PC-9 (cell line): Measurements from ENCODE around the gene GRM7. TPM values are rescaled to one million over a fixed set of nuclear protein-coding genes. Genes with fewer than 3 reads are reported as not detected.

Experiments used
- BruUV-seq: library from RNA; stranded (reverse); fragments of 400-500 nt; replicated peaks from 2 replicates; lab custom pipeline; 2021; lab: Mats Ljungman, UMichigan
- CTCF ChIA-PET: fragments of 300-600 bp; sonication (Branson Sonifier 250); formaldehyde crosslinking; loops from one replicate; lab custom pipeline; 2022; ENCODE audit warnings: antibody characterized with exemption; lab: Charles Lee
- POLR2A ChIA-PET: fragments of 300-600 bp; sonication (Branson Sonifier 250); formaldehyde crosslinking; loops from one replicate; lab custom pipeline; 2022; ENCODE audit warnings: antibody characterized with exemption; ENCODE audit not compliant: unreplicated experiment; lab: Charles Lee
- DNase-seq, 2 experiments: peaks; one replicate each; pipeline versions ENCODE4 v3.0.0 to v3.0.0-alpha.2; 2015 to 2022; ENCODE audit warnings: mixed read lengths in 1 of 2
- H2AFZ ChIP-seq: fragments of 200-600 bp; sonication (generic); 2 replicates; pipeline ENCODE4 v1.8.1; 2017; ENCODE audit warnings: antibody characterized with exemption
- H3F3A ChIP-seq: fragments of 200-600 bp; sonication (generic); 2 replicates; pipeline ENCODE4 v1.8.1; 2017; ENCODE audit warnings: antibody characterized with exemption, mild to moderate bottlenecking, low read depth; ENCODE audit not compliant: insufficient read depth
- H3K27ac ChIP-seq: fragments of 200-600 bp; sonication (generic); 2 replicates; pipeline ENCODE4 v1.6.1; 2016; ENCODE audit warnings: mixed run types
- H3K27me3 ChIP-seq: fragments of 200-600 bp; sonication (generic); 2 replicates; pipeline ENCODE4 v1.6.1; 2016; ENCODE audit warnings: low read depth, mixed run types; ENCODE audit not compliant: insufficient read depth
- H3K36me3 ChIP-seq: fragments of 200-600 bp; sonication (generic); 2 replicates; pipeline ENCODE4 v1.6.1; 2016; ENCODE audit warnings: low read depth, mixed run types
- H3K4me1 ChIP-seq: fragments of 200-600 bp; sonication (generic); replicated peaks from 2 replicates; pipeline ENCODE4 v1.6.1; 2016; ENCODE audit warnings: mixed run types; ENCODE audit not compliant: insufficient read depth
- H3K4me2 ChIP-seq: fragments of 200-600 bp; sonication (generic); 2 replicates; pipeline ENCODE4 v1.6.1; 2017; ENCODE audit warnings: mixed run types
- H3K4me3 ChIP-seq: fragments of 200-600 bp; sonication (generic); 2 replicates; pipeline ENCODE4 v1.6.1; 2016; ENCODE audit warnings: mixed run types
- H3K79me2 ChIP-seq: fragments of 200-600 bp; sonication (generic); 2 replicates; pipeline ENCODE4 v1.6.1; 2017; ENCODE audit warnings: low read depth, mixed run types
- H3K9me2 ChIP-seq: fragments of 200-600 bp; sonication (generic); 2 replicates; pipeline ENCODE4 v1.8.1; 2017; ENCODE audit warnings: mild to moderate bottlenecking; ENCODE audit not compliant: insufficient read depth
- H3K9me3 ChIP-seq: fragments of 200-600 bp; sonication (generic); 2 replicates; pipeline ENCODE4 v1.8.1; 2016; ENCODE audit warnings: low read depth; ENCODE audit not compliant: insufficient read depth
- H4K20me1 ChIP-seq: fragments of 200-600 bp; sonication (generic); 2 replicates; pipeline ENCODE4 v1.8.1; 2017; ENCODE audit not compliant: insufficient read depth
- EZH2 ChIP-seq: fragments of 200-600 bp; sonication (generic); IDR thresholded peaks from 2 replicates; pipeline ENCODE4 v1.8.0; 2017; ENCODE audit warnings: antibody characterized with exemption, low read depth
- intact Hi-C: fragments of 100-400 bp; cut with micrococcal nuclease; formaldehyde crosslinking; loops from one replicate; pipeline ENCODE4 v1.10.0; 2022; ENCODE audit not compliant: unreplicated experiment
- total RNA-seq: library from RNA; stranded (reverse); gene quantifications from 2 replicates; pipeline ENCODE4 v1.2.3, GENCODE V29; 2021
- TF ChIP-seq, protein P1 (sequence below): fragments of 200-600 bp; sonication (generic); conservative IDR thresholded peaks from 2 replicates; pipeline ENCODE4 v1.6.1; 2017; ENCODE audit warnings: mixed run types, antibody characterized with exemption, mild to moderate bottlenecking, moderate library complexity

GRM7 gene
- total RNA-seq, 1 experiment from 2014 or later = not detected

- Histone ChIP-seq H3K4me2 (no peak overlapping the region), H3K27ac (no peak overlapping the region), H3K9me3 (no peaks in the 10 kb centered on the region), H4K20me1 (no peaks in the 10 kb centered on the region), H3K27me3 (no peaks in the 10 kb centered on the region), H3K36me3 (no peaks in the 10 kb centered on the region), H3K4me1 (no peaks in the 10 kb centered on the region), H3F3A (no peaks in the 10 kb centered on the region), H3K9me2 (no peaks in the 10 kb centered on the region), H2AFZ (no peak overlapping the region), H3K79me2 (no peaks in the 10 kb centered on the region), H3K4me3 (no peak overlapping the region)
- TF ChIP-seq, protein P1, sequence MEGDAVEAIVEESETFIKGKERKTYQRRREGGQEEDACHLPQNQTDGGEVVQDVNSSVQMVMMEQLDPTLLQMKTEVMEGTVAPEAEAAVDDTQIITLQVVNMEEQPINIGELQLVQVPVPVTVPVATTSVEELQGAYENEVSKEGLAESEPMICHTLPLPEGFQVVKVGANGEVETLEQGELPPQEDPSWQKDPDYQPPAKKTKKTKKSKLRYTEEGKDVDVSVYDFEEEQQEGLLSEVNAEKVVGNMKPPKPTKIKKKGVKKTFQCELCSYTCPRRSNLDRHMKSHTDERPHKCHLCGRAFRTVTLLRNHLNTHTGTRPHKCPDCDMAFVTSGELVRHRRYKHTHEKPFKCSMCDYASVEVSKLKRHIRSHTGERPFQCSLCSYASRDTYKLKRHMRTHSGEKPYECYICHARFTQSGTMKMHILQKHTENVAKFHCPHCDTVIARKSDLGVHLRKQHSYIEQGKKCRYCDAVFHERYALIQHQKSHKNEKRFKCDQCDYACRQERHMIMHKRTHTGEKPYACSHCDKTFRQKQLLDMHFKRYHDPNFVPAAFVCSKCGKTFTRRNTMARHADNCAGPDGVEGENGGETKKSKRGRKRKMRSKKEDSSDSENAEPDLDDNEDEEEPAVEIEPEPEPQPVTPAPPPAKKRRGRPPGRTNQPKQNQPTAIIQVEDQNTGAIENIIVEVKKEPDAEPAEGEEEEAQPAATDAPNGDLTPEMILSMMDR = no peak
- TF ChIP-seq EZH2 = no peak
- no peak for DNase-seq
- CTCF ChIA-PET = no interaction called here
- POLR2A ChIA-PET = no interaction called here
- no TSS peak for BruUV-seq
- intact Hi-C loops = no loop called here
Measured at GRCh38 chr3:7371693-7372572, 511.0 kb downstream of the GRM7 start.

DNA sequence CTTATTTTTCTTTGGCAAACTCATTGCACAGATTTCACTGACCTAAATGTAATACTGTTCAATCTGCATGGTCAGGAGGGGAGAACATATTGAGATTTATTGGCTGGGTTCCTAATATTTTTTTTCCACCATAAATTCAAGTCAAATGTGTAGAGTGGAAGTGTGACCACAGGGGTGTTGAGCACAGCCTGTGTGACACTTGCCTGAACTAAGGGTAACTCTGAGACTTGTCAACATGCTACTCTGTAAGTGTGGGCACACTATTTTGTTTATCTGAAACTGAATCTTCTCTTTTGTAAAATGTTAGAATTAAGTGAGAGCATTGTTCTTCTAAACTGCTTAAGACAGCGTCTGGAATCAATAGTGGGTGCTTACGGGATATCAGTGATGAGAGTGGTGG, 516.2 kb downstream of the GRM7 start:
- no peak overlapping the region for H3K4me3 ChIP-seq
- CTCF ChIA-PET = no interaction called here
- no peak overlapping the region for H2AFZ ChIP-seq
- DNase-seq = no peak
- no peak overlapping the region for H3K4me2 ChIP-seq
- POLR2A ChIA-PET = no interaction called here
- no peak overlapping the region for H3K27ac ChIP-seq
- no peaks in the 10 kb centered on the region for H3K27me3 ChIP-seq
- intact Hi-C loops = no loop called here
- no peaks in the 10 kb centered on the region for H3K4me1 ChIP-seq
- H4K20me1 ChIP-seq = no peaks in the 10 kb centered on the region
- no peaks in the 10 kb centered on the region for H3K9me2 ChIP-seq
- no TSS peak for BruUV-seq
- no peaks in the 10 kb centered on the region for H3K9me3 ChIP-seq
- TF ChIP-seq EZH2 = no peak
- TF ChIP-seq, protein P1 = no peak
- no peaks in the 10 kb centered on the region for H3F3A ChIP-seq
- no peaks in the 10 kb centered on the region for H3K79me2 ChIP-seq
- no peaks in the 10 kb centered on the region for H3K36me3 ChIP-seq

DNA sequence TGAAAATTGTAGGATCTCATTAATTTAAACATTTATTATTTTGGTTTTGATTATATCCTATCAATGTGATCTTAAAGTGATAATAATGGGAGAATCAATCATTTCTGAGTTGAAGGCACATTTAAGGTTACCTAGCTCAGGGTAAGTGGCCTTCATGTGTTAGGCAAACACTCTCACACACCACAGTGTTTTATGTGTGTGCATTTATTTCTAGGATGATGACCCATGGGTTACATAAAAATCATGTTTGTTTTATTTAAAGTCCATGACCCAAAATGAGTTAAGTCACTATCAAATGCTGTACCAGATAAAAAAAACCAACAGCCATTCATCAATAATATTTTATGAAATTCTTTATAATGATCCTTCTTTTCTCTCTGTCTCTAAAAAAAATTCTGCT, 520.8 kb downstream of the GRM7 start:
- intact Hi-C loops = no loop called here
- H3F3A ChIP-seq = no peaks in the 10 kb centered on the region
- no peaks in the 10 kb centered on the region for H3K4me1 ChIP-seq
- no peaks in the 10 kb centered on the region for H3K9me2 ChIP-seq
- H3K27ac ChIP-seq = no peak overlapping the region
- no peaks in the 10 kb centered on the region for H3K36me3 ChIP-seq
- no peaks in the 10 kb centered on the region for H3K9me3 ChIP-seq
- no peaks in the 10 kb centered on the region for H3K27me3 ChIP-seq
- ChIA-PET POLR2A (no interaction called here), CTCF (no interaction called here)
- BruUV-seq = no TSS peak
- TF ChIP-seq, protein P1 = no peak
- TF ChIP-seq EZH2 = no peak
- H3K4me3 ChIP-seq = no peak overlapping the region
- H4K20me1 ChIP-seq = no peaks in the 10 kb centered on the region
- H3K79me2 ChIP-seq = no peaks in the 10 kb centered on the region
- H3K4me2 ChIP-seq = no peak overlapping the region
- H2AFZ ChIP-seq = no peak overlapping the region
- DNase-seq = no peak
